Osteoblast (primary cell): ENCODE results near the gene FCN3. TPM values are rescaled to one million over a fixed set of nuclear protein-coding genes. Genes with fewer than 3 reads are reported as not detected.

Source experiments
- DNase-seq: peaks from one replicate; pipeline ENCODE4 v3.0.0; 2011; ENCODE audit warnings: low spot score, mixed read lengths; ENCODE audit not compliant: insufficient read length; ENCODE audit errors: missing footprints
- H2AFZ ChIP-seq: 2 replicates; pipeline ENCODE4 v1.6.0; 2011; ENCODE audit warnings: mild to moderate bottlenecking, low read length
- H3K27ac ChIP-seq: 2 replicates; pipeline ENCODE4 v1.5.1; 2011; ENCODE audit warnings: mild to moderate bottlenecking, low read depth, low read length, moderate library complexity
- H3K27me3 ChIP-seq: 2 replicates; pipeline ENCODE4 v1.6.0; 2012; ENCODE audit warnings: mild to moderate bottlenecking, control low read depth, inconsistent platforms, low read length, moderate library complexity; ENCODE audit not compliant: insufficient read depth
- H3K36me3 ChIP-seq: 2 replicates; pipeline ENCODE4 v1.5.1; 2011; ENCODE audit warnings: mild to moderate bottlenecking, low read length, control low read depth, moderate library complexity; ENCODE audit not compliant: insufficient read depth
- H3K4me1 ChIP-seq: 2 replicates; pipeline ENCODE4 v1.5.1; 2011; ENCODE audit warnings: mild to moderate bottlenecking, low read length, control low read depth, moderate library complexity; ENCODE audit not compliant: insufficient read depth
- H3K4me2 ChIP-seq: 2 replicates; pipeline ENCODE4 v1.6.0; 2011; ENCODE audit warnings: mild to moderate bottlenecking, low read length; ENCODE audit not compliant: insufficient read depth
- H3K4me3 ChIP-seq: fragments of 200-600 bp; sonication (generic); 3 replicates; pipeline ENCODE4 v1.5.1; 2012; ENCODE audit warnings: mild to moderate bottlenecking, low read length, inconsistent platforms; ENCODE audit not compliant: insufficient read depth
- H3K79me2 ChIP-seq: 2 replicates; pipeline ENCODE4 v1.6.0; 2012; ENCODE audit warnings: mild to moderate bottlenecking, low read length, control low read depth, inconsistent platforms; ENCODE audit not compliant: insufficient read depth
- H3K9me3 ChIP-seq: 2 replicates; pipeline ENCODE4 v1.5.1; 2011; ENCODE audit warnings: low read depth, low read length, control low read depth
- H4K20me1 ChIP-seq: 2 replicates; pipeline ENCODE4 v1.6.0; 2012; ENCODE audit warnings: mild to moderate bottlenecking, low read length, control low read depth; ENCODE audit not compliant: insufficient read depth
- CTCF ChIP-seq: IDR thresholded peaks from 2 replicates; pipeline ENCODE4 v1.5.1; 2011; ENCODE audit warnings: mild to moderate bottlenecking, low read depth, low read length, moderate library complexity; ENCODE audit errors: extremely low read depth
- total RNA-seq: library from RNA; depleted of rRNA; stranded (reverse); fragments of >200 nt; gene quantifications from 2 replicates; pipeline ENCODE4 v1.2.3, GENCODE V29; 2012

The FCN3 gene
- total RNA-seq, 1 donor: not detected

- Histone ChIP-seq H4K20me1 (no peaks in the 10 kb centered on the region), H3K79me2 (peaks cover 17% of the 10 kb centered on the region), H3K27me3 (peaks cover 11% of the 10 kb centered on the region), H3K4me1 (peaks cover 27% of the 10 kb centered on the region), H2AFZ (no peak overlapping the region), H3K4me2 (peak overlapping the region; percentile 44), H3K4me3 (no peak overlapping the region), H3K9me3 (no peaks in the 10 kb centered on the region), H3K27ac (peak overlapping the region; percentile 57), H3K36me3 (no peaks in the 10 kb centered on the region)
- DNase-seq: peak; percentile 96
- peak; percentile 93 for TF ChIP-seq CTCF
Measured at GRCh38 chr1:27395441-27396195, 21.0 kb upstream of the FCN3 start.

- Histone ChIP-seq H4K20me1 (no peaks in the 10 kb centered on the region), H3K36me3 (no peaks in the 10 kb centered on the region), H3K79me2 (peaks cover 17% of the 10 kb centered on the region), H3K4me2 (peak overlapping the region; percentile 44), H3K4me3 (no peak overlapping the region), H3K27ac (peak overlapping the region; percentile 57), H2AFZ (no peak overlapping the region), H3K9me3 (no peaks in the 10 kb centered on the region), H3K4me1 (peaks cover 27% of the 10 kb centered on the region), H3K27me3 (peaks cover 12% of the 10 kb centered on the region)
- DNase-seq: peak; percentile 91
- TF ChIP-seq CTCF: no peak
Measured at GRCh38 chr1:27394925-27395324, 20.3 kb upstream of the FCN3 start.

- Histone ChIP-seq H2AFZ (no peak overlapping the region), H3K9me3 (no peaks in the 10 kb centered on the region), H3K79me2 (peaks cover 17% of the 10 kb centered on the region), H4K20me1 (no peaks in the 10 kb centered on the region), H3K4me3 (no peak overlapping the region), H3K4me2 (no peak overlapping the region), H3K27me3 (peaks cover 8% of the 10 kb centered on the region), H3K36me3 (no peaks in the 10 kb centered on the region), H3K4me1 (peaks cover 27% of the 10 kb centered on the region), H3K27ac (peak overlapping the region; percentile 57)
- no peak for TF ChIP-seq CTCF
- no peak for DNase-seq
Measured at GRCh38 chr1:27394282-27394658, 19.6 kb upstream of the FCN3 start.

- peak; percentile 85 for DNase-seq
- H3K27me3 ChIP-seq: peaks cover 3% of the 10 kb centered on the region
- no peak overlapping the region for H2AFZ ChIP-seq
- H3K27ac ChIP-seq: peak overlapping the region; percentile 76
- peaks cover 27% of the 10 kb centered on the region for H3K4me1 ChIP-seq
- no peak overlapping the region for H3K4me2 ChIP-seq
- H3K9me3 ChIP-seq: no peaks in the 10 kb centered on the region
- H3K4me3 ChIP-seq: no peak overlapping the region
- no peak for TF ChIP-seq CTCF
- peaks cover 17% of the 10 kb centered on the region for H3K79me2 ChIP-seq
- H3K36me3 ChIP-seq: no peaks in the 10 kb centered on the region
- H4K20me1 ChIP-seq: no peaks in the 10 kb centered on the region
Measured at GRCh38 chr1:27393641-27394281, 19.1 kb upstream of the FCN3 start.
